Tibial nerve (tissue), 4 donors: ENCODE measurements around the gene ECD. TPM values are rescaled to one million over a fixed set of nuclear protein-coding genes. Genes with fewer than 3 reads are reported as not detected.
"Not testable (repeated sequence)": the region's sequence is repeated elsewhere in the genome, so short reads cannot be mapped to it uniquely, and the experiment has no call there.

Experiments used
- DNase-seq, 2 donors: peaks; one replicate each; pipeline ENCODE4 v3.0.0-alpha.2; 2019; ENCODE audit warnings: low spot score in 2 of 2
- H3K27ac ChIP-seq, 4 donors: fragments of 200-600 bp; sonication (generic) in 3 of 4; one replicate each; pipeline ENCODE4 v1.5.1; 2017 to 2019; ENCODE audit warnings: mild to moderate bottlenecking in 1 of 4
- H3K27me3 ChIP-seq, 2 donors: fragments of 200-600 bp; sonication (generic) in 1 of 2; one replicate each; pipeline versions ENCODE4 v1.5.1 to v1.6.0; 2017 to 2019
- H3K36me3 ChIP-seq, 3 donors: fragments of 200-600 bp; sonication (generic); one replicate each; pipeline ENCODE4 v1.5.1; 2018 to 2019
- H3K4me1 ChIP-seq, 4 donors: fragments of 200-600 bp; sonication (generic) in 3 of 4; one replicate each; pipeline ENCODE4 v1.5.1; 2017 to 2019
- H3K4me3 ChIP-seq, 4 donors: fragments of 200-600 bp; sonication (generic) in 3 of 4; one replicate each; pipeline ENCODE4 v1.5.1; 2017 to 2019; ENCODE audit warnings: mild to moderate bottlenecking in 1 of 4, moderate library complexity in 1 of 4
- H3K9me3 ChIP-seq, 4 donors: fragments of 200-600 bp; sonication (generic) in 3 of 4; one replicate each; pipeline ENCODE4 v1.5.1; 2017 to 2019
- CTCF ChIP-seq, 5 experiments: fragments of 200-600 bp in 3 of 5; fragments of 450-650 bp in 2 of 5; sonication (generic) in 3 of 5; IDR thresholded peaks; one replicate each; pipeline ENCODE4 v1.5.1; 2016 to 2019; ENCODE audit warnings: antibody characterized with exemption in 5 of 5, mild to moderate bottlenecking in 3 of 5, moderate library complexity in 2 of 5
- EP300 ChIP-seq, 2 donors: sonication (generic); formaldehyde crosslinking; IDR thresholded peaks; one replicate each; pipeline ENCODE4 v1.6.1; 2017; ENCODE audit warnings: antibody characterized with exemption in 2 of 2, mild to moderate bottlenecking in 1 of 2
- POLR2A ChIP-seq, 2 donors: fragments of 450-650 bp; IDR thresholded peaks; one replicate each; pipeline ENCODE4 v1.6.1; 2017; ENCODE audit warnings: antibody characterized with exemption in 2 of 2, mild to moderate bottlenecking in 2 of 2, moderate library complexity in 2 of 2
- WGBS, 2 donors: methylation state at CpG; one replicate each; pipeline ENCODE4 v1.1.5; 2018; 5-methylcytosine and 5-hydroxymethylcytosine counted together
- total RNA-seq, 4 donors: library from RNA; depleted of rRNA; stranded (reverse); fragments of >200 nt; gene quantifications; one replicate each; pipeline ENCODE4 v1.1.0, GENCODE V29; 2016

The ECD gene
- total RNA-seq, 4 donors from 2014 or later: 28.2 to 40.8 (median 29.7) TPM

GRCh38 chr10:73152009-73152408 is 15.8 kb downstream of the ECD start:
- H3K36me3 ChIP-seq: peaks cover 6 to 88% (median 16%) of the 10 kb centered on the region in 3 donors
- no peaks in the 10 kb centered on the region for H3K27me3 ChIP-seq
- TF ChIP-seq POLR2A (IDR thresholded peaks at IDR 0.05) (no peak), EP300 (IDR thresholded peaks at IDR 0.05) (no peak), CTCF (IDR thresholded peaks at IDR 0.05) (no peak)

GRCh38 chr10:73150633-73151413 is 17.0 kb downstream of the ECD start:
- H3K36me3 ChIP-seq: peaks cover 6 to 88% (median 17%) of the 10 kb centered on the region in 3 donors
- H3K4me1 ChIP-seq, DNase-seq, H3K27me3 ChIP-seq, H3K27ac ChIP-seq, H3K4me3 ChIP-seq, H3K9me3 ChIP-seq: not testable (repeated sequence)
- WGBS, 2 donors: 96 to 99% methylated on average over 6 to 7 of the region's 8 CpGs

More at GRCh38 chr10:73152009-73152408, 15.8 kb downstream of the ECD start:
- no peak for DNase-seq
- Histone ChIP-seq H3K9me3 (no peaks in the 10 kb centered on the region), H3K4me1 (no peaks in the 10 kb centered on the region), H3K27ac (no peak overlapping the region), H3K4me3 (no peak overlapping the region)
- WGBS, 2 donors: 95 to 99% methylated on average over 3 of the region's 3 CpGs

- H3K36me3 ChIP-seq: peaks cover 0 to 100% (median 37%) of the 10 kb centered on the region in 3 donors
- H3K27ac ChIP-seq: no peak overlapping the region
- no peaks in the 10 kb centered on the region for H3K27me3 ChIP-seq
- no peaks in the 10 kb centered on the region for H3K4me1 ChIP-seq
- TF ChIP-seq EP300 (IDR thresholded peaks at IDR 0.05): no peak
- TF ChIP-seq POLR2A (IDR thresholded peaks at IDR 0.05): no peak
- TF ChIP-seq CTCF (IDR thresholded peaks at IDR 0.05): no peak
- 87 to 94% methylated on average over 3 of the region's 3 CpGs for WGBS, 2 donors
- no peak overlapping the region for H3K4me3 ChIP-seq
- DNase-seq: no peak
- H3K9me3 ChIP-seq: no peaks in the 10 kb centered on the region
Measured at GRCh38 chr10:73141603-73142002, 26.2 kb downstream of the ECD start.

- TF ChIP-seq CTCF (IDR thresholded peaks at IDR 0.05) (no peak), EP300 (IDR thresholded peaks at IDR 0.05) (no peak), POLR2A (IDR thresholded peaks at IDR 0.05) (no peak)
- Histone ChIP-seq H3K36me3 (peaks cover 0 to 100% (median 25%) of the 10 kb centered on the region in 3 donors), H3K4me3 (no peak overlapping the region), H3K4me1 (no peaks in the 10 kb centered on the region), H3K27ac (no peak overlapping the region), H3K27me3 (no peaks in the 10 kb centered on the region), H3K9me3 (no peaks in the 10 kb centered on the region)
- WGBS, 2 donors: 63 to 69% methylated on average over 2 of the region's 2 CpGs
- DNase-seq: no peak
Measured at GRCh38 chr10:73139251-73139650, 28.6 kb downstream of the ECD start.

GRCh38 chr10:73136627-73137026 is 31.2 kb downstream of the ECD start:
- DNase-seq: no peak
- no peak overlapping the region for H3K27ac ChIP-seq
- no peaks in the 10 kb centered on the region for H3K4me1 ChIP-seq
- TF ChIP-seq CTCF (IDR thresholded peaks at IDR 0.05) (no peak), POLR2A (IDR thresholded peaks at IDR 0.05) (no peak), EP300 (IDR thresholded peaks at IDR 0.05) (no peak)
- H3K27me3 ChIP-seq: no peaks in the 10 kb centered on the region
- H3K36me3 ChIP-seq: peaks cover 0 to 100% (median 25%) of the 10 kb centered on the region in 3 donors
- H3K4me3 ChIP-seq: no peak overlapping the region
- H3K9me3 ChIP-seq: no peaks in the 10 kb centered on the region
- 78 to 97% methylated on average over 2 of the region's 2 CpGs for WGBS, 2 donors
